Mesothelial cell of epicardium (in vitro differentiated cells): ENCODE results near the gene CDH5. TPM values are rescaled to one million over a fixed set of nuclear protein-coding genes. Genes with fewer than 3 reads are reported as not detected.

ENCODE experiments used
- DNase-seq, 2 experiments: peaks; one replicate each; pipeline ENCODE4 v3.0.0; 2021; ENCODE audit warnings: low spot score in 2 of 2; ENCODE audit not compliant: unreplicated experiment in 2 of 2
- H3K27ac Mint-ChIP-seq: 2 replicates; pipeline ENCODE4 v1.8.0; 2021; ENCODE audit warnings: mixed read lengths
- H3K27me3 Mint-ChIP-seq: 2 replicates; pipeline ENCODE4 v1.8.0; 2021; ENCODE audit warnings: low read depth, mixed read lengths
- H3K36me3 Mint-ChIP-seq: 2 replicates; pipeline ENCODE4 v1.8.0; 2021; ENCODE audit warnings: mixed read lengths
- H3K4me1 Mint-ChIP-seq: 2 replicates; pipeline ENCODE4 v1.8.0; 2021; ENCODE audit warnings: mixed read lengths
- H3K4me3 Mint-ChIP-seq: 2 replicates; pipeline ENCODE4 v1.8.0; 2021; ENCODE audit warnings: mild to moderate bottlenecking, moderate library complexity, mixed read lengths
- H3K9me3 Mint-ChIP-seq: 2 replicates; pipeline ENCODE4 v1.8.0; 2021; ENCODE audit warnings: mixed read lengths
- total RNA-seq: library from RNA; stranded (reverse); gene quantifications from 3 replicates; pipeline ENCODE4 v1.2.1, GENCODE V29; 2021
- TF ChIP-seq, protein P1 (sequence below): fragments of 200-600 bp; sonication (generic); IDR thresholded peaks from one replicate; pipeline ENCODE4 v1.5.0; 2021; ENCODE audit warnings: antibody characterized with exemption; ENCODE audit not compliant: unreplicated experiment

Gene CDH5
- total RNA-seq, 1 donor from 2014 or later: 0.16 TPM

DNA sequence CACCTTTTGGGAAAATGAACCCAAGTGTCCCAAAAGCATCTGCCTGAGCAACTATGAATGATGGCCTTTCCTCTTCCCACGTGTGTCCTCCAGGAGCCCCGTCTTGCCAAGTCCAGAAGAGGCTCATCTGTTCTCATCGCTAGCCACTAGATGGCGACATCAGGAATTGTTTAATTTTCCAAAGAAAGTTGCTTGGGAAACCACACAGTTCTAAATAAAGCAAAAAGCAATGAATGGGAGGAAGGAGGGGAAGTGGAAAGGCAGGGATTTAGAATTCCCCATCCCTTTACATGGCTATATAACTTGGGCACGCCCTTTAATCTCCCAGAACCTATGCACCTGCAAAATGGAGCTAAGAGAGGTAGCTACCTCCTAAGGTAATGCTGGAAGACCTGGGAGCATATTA, 9.0 kb upstream of the CDH5 start:
- no peak overlapping the region for H3K4me3 Mint-ChIP-seq
- H3K9me3 Mint-ChIP-seq: peaks cover under 1% of the 10 kb centered on the region
- H3K4me1 Mint-ChIP-seq: peaks cover 31% of the 10 kb centered on the region
- TF ChIP-seq, protein P1, sequence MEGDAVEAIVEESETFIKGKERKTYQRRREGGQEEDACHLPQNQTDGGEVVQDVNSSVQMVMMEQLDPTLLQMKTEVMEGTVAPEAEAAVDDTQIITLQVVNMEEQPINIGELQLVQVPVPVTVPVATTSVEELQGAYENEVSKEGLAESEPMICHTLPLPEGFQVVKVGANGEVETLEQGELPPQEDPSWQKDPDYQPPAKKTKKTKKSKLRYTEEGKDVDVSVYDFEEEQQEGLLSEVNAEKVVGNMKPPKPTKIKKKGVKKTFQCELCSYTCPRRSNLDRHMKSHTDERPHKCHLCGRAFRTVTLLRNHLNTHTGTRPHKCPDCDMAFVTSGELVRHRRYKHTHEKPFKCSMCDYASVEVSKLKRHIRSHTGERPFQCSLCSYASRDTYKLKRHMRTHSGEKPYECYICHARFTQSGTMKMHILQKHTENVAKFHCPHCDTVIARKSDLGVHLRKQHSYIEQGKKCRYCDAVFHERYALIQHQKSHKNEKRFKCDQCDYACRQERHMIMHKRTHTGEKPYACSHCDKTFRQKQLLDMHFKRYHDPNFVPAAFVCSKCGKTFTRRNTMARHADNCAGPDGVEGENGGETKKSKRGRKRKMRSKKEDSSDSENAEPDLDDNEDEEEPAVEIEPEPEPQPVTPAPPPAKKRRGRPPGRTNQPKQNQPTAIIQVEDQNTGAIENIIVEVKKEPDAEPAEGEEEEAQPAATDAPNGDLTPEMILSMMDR: peak; percentile 70
- peak in 1 of 2 experiments; percentile 54 for DNase-seq
- H3K27ac Mint-ChIP-seq: peak overlapping the region; percentile 59
- peaks cover 2% of the 10 kb centered on the region for H3K27me3 Mint-ChIP-seq
- H3K36me3 Mint-ChIP-seq: no peaks in the 10 kb centered on the region

DNA sequence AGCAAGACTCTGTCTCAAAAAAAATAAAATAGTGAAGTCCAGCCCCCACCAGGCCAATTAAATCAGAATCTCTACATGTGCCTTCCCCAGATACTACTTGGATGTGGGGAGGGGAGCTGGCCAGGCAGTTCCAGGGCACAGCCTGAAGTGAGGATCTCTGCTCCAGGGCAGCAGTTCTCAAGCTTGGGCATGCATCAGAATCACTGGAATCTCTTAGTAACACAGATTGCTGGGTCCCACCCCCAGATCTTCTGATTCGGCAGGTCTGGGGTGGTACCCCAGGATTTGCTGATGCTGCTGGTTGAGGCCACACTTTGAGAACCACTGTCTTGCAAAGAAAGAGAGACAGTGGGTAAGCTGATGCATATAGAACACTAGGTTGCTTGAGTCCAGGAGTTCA, 8.3 kb upstream of the CDH5 start:
- H3K27ac Mint-ChIP-seq: no peak overlapping the region
- no peak for DNase-seq
- H3K4me1 Mint-ChIP-seq: peaks cover 25% of the 10 kb centered on the region
- H3K27me3 Mint-ChIP-seq: peaks cover 6% of the 10 kb centered on the region
- no peak overlapping the region for H3K4me3 Mint-ChIP-seq
- H3K9me3 Mint-ChIP-seq: no peaks in the 10 kb centered on the region
- TF ChIP-seq, protein P1: no peak
- no peaks in the 10 kb centered on the region for H3K36me3 Mint-ChIP-seq

GRCh38 chr16:66359012-66359411, 7.5 kb upstream of the CDH5 start:
- Mint-ChIP-seq H3K36me3 (no peaks in the 10 kb centered on the region), H3K27ac (no peak overlapping the region), H3K4me3 (no peak overlapping the region), H3K4me1 (peaks cover 22% of the 10 kb centered on the region), H3K27me3 (peaks cover 6% of the 10 kb centered on the region), H3K9me3 (no peaks in the 10 kb centered on the region)
- TF ChIP-seq, protein P1: no peak
- DNase-seq: no peak

DNA sequence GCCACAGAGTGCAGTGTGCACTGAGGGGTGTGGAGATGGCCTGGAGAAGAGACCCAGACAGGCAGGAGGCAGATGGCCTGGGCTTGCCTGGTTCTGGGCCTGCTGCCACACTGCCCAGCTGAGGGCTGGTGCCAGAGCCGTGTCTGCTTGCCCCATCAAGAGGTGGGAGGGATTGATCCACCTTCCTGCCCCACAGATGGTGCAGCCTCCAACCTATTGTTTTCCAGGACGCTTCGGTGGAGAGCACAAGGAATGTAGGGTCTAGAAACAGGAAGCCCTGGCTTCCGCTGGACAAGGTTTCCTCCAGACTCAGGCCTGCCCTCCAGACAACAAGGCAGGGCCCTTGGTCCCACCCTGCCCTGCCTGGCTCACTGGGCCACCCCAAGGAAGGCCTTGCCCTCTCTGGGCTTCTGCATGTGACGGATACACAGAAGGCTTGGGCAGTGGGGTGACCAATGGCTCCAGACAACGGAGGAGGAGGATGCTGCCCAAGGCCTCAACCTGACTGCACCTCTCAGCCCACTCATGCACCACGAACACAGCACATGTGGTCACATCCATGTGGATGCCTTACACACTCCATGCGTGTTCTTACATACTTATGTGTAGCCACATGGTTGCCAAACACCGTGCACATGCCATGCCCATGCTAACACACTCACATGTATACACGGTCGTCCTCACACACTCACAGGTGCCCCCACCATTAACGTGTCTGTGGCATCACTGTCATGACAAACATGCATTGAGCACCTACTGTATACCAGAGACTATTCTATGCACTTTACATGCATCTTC, 6.5 kb upstream of the CDH5 start:
- TF ChIP-seq, protein P1: no peak
- peaks cover 22% of the 10 kb centered on the region for H3K4me1 Mint-ChIP-seq
- H3K36me3 Mint-ChIP-seq: no peaks in the 10 kb centered on the region
- H3K9me3 Mint-ChIP-seq: no peaks in the 10 kb centered on the region
- no peak overlapping the region for H3K27ac Mint-ChIP-seq
- H3K4me3 Mint-ChIP-seq: no peak overlapping the region
- H3K27me3 Mint-ChIP-seq: peaks cover 6% of the 10 kb centered on the region
- DNase-seq: no peak

- no peak overlapping the region for H3K27ac Mint-ChIP-seq
- TF ChIP-seq, protein P1: no peak
- peaks cover 6% of the 10 kb centered on the region for H3K27me3 Mint-ChIP-seq
- peaks cover 28% of the 10 kb centered on the region for H3K4me1 Mint-ChIP-seq
- no peak overlapping the region for H3K4me3 Mint-ChIP-seq
- DNase-seq: no peak
- no peaks in the 10 kb centered on the region for H3K9me3 Mint-ChIP-seq
- H3K36me3 Mint-ChIP-seq: no peaks in the 10 kb centered on the region
Observed at GRCh38 chr16:66360624-66361324, 5.7 kb upstream of the CDH5 start.
